HepG2 (cell line): ENCODE measurements around the gene TBC1D16. TPM values are rescaled to one million over a fixed set of nuclear protein-coding genes. Genes with fewer than 3 reads are reported as not detected.

Experiments used
- ATAC-seq: fragments of 200-7000 bp; cut with Tn5 transposase; 3 replicates; pipeline ENCODE4 v1.9.1; 2020; ENCODE audit warnings: mild to moderate bottlenecking, moderate library complexity
- BruUV-seq: library from RNA; stranded (reverse); fragments of 400-500 nt; replicated peaks from 2 replicates; lab custom pipeline; 2021; lab: Mats Ljungman, UMichigan
- CTCF ChIA-PET: fragments of 300-600 bp; formaldehyde crosslinking; extraction: SDS; loops from one replicate; lab custom pipeline; 2021; ENCODE audit warnings: low total read pairs, inconsistent platforms, low intra/inter-chr PET ratio; lab: Yijun Ruan, JAX
- POLR2A ChIA-PET: fragments of 350-600 bp; sonication (Branson Sonifier 250); formaldehyde crosslinking; loops from one replicate; lab custom pipeline; 2020; ENCODE audit warnings: antibody characterized with exemption, inconsistent platforms; lab: Yijun Ruan, JAX
- DNase-seq: peaks from one replicate; pipeline ENCODE4 v3.0.0-alpha.2; 2015; ENCODE audit warnings: low spot score
- FAIRE-seq: peaks from 3 replicates; lab custom pipeline; 2011; peaks lifted over from hg19 to GRCh38; lab: Jason Lieb, UNC
- H2AFZ ChIP-seq: one replicate; pipeline ENCODE4 v1.6.1; 2011; ENCODE audit warnings: low read length, inconsistent platforms
- H3K27ac ChIP-seq: fragments of 300-600 bp; 3 replicates; pipeline ENCODE4 v1.8.0; 2011; ENCODE audit warnings: mixed run types, mild to moderate bottlenecking, mixed read lengths, low read length, inconsistent platforms; ENCODE audit not compliant: insufficient read depth; ENCODE audit errors: extremely low read length
- H3K27me3 ChIP-seq, 2 experiments: fragments of 200-600 bp in 1 of 2; 2 replicates in 1 of 2; 3 replicates in 1 of 2; pipeline versions ENCODE4 v1.6.0 to v1.8.0; 2011; ENCODE audit warnings: low read length in 2 of 2, mild to moderate bottlenecking in 2 of 2, moderate library complexity in 2 of 2, inconsistent platforms in 1 of 2; ENCODE audit not compliant: insufficient read depth in 2 of 2, control insufficient read depth in 1 of 2
- H3K36me3 ChIP-seq, 2 experiments: fragments of 200-600 bp in 1 of 2; replicated peaks in 1 of 2; 2 replicates in 1 of 2; 3 replicates in 1 of 2; pipeline versions ENCODE4 v1.5.1 to v1.8.0; 2011; ENCODE audit warnings: low read length in 2 of 2, inconsistent platforms in 1 of 2; ENCODE audit not compliant: insufficient read depth in 2 of 2, control insufficient read depth in 1 of 2
- H3K4me1 ChIP-seq: 2 replicates; pipeline ENCODE4 v1.5.1; 2012; ENCODE audit warnings: low read length, inconsistent platforms; ENCODE audit not compliant: insufficient read depth
- H3K4me2 ChIP-seq: 2 replicates; pipeline ENCODE4 v1.6.0; 2011; ENCODE audit warnings: low read depth, low read length, inconsistent platforms
- H3K4me3 ChIP-seq, 3 experiments: fragments of 200-600 bp in 1 of 3; sonication (generic), shearing (Covaris generic) in 1 of 3; replicated peaks in 1 of 3; 2 replicates each; pipeline ENCODE4 v1.5.1; 2011 to 2016; ENCODE audit warnings: low read length in 3 of 3, inconsistent platforms in 2 of 3, low read depth in 2 of 3, mild to moderate bottlenecking in 2 of 3, control low read depth in 1 of 3, mixed read lengths in 1 of 3; ENCODE audit not compliant: insufficient read depth in 1 of 3
- H3K79me2 ChIP-seq: one replicate; pipeline ENCODE4 v1.6.1; 2011; ENCODE audit warnings: low read length, inconsistent platforms; ENCODE audit not compliant: insufficient read depth
- H3K9ac ChIP-seq: 2 replicates; pipeline ENCODE4 v1.6.0; 2011; ENCODE audit warnings: mild to moderate bottlenecking, low read depth, low read length, inconsistent platforms; ENCODE audit not compliant: insufficient read depth
- H3K9me3 ChIP-seq: 2 replicates; pipeline ENCODE4 v1.5.1; 2012; ENCODE audit warnings: mild to moderate bottlenecking, low read length
- H4K20me1 ChIP-seq: 2 replicates; pipeline ENCODE4 v1.6.0; 2011; ENCODE audit warnings: inconsistent platforms, mild to moderate bottlenecking, low read length, moderate library complexity; ENCODE audit not compliant: insufficient read depth
- AHDC1 ChIP-seq: sonication (generic); formaldehyde crosslinking; IDR thresholded peaks from 2 replicates; pipeline ENCODE4 v1.5.1; 2020; ENCODE audit warnings: mild to moderate bottlenecking, missing genetic modification reagents, borderline replicate concordance
- FOSL2 ChIP-seq: sonication (generic); formaldehyde crosslinking; IDR thresholded peaks from 2 replicates; pipeline ENCODE4 v1.4.0; 2020; ENCODE audit warnings: missing genetic modification reagents
- FOXO4 ChIP-seq: sonication (generic); formaldehyde crosslinking; conservative IDR thresholded peaks from 2 replicates; pipeline ENCODE4 v1.8.1; 2023; ENCODE audit warnings: missing genetic modification reagents
- GPBP1L1 ChIP-seq: sonication (generic); formaldehyde crosslinking; IDR thresholded peaks from 2 replicates; pipeline ENCODE4 v1.5.0; 2020; ENCODE audit warnings: mild to moderate bottlenecking, missing genetic modification reagents
- MZF1 ChIP-seq: sonication (generic); formaldehyde crosslinking; IDR thresholded peaks from 2 replicates; pipeline ENCODE4 v1.8.1; 2023; ENCODE audit warnings: mild to moderate bottlenecking, missing genetic modification reagents, borderline replicate concordance
- THAP8 ChIP-seq: sonication (generic); formaldehyde crosslinking; IDR thresholded peaks from 2 replicates; pipeline ENCODE4 v1.5.1; 2020; ENCODE audit warnings: missing genetic modification reagents, mild to moderate bottlenecking, borderline replicate concordance
- THYN1 ChIP-seq: sonication (generic); formaldehyde crosslinking; IDR thresholded peaks from 2 replicates; pipeline ENCODE4 v1.8.1; 2023; ENCODE audit warnings: low read depth, mild to moderate bottlenecking, moderate library complexity, missing genetic modification reagents, borderline replicate concordance
- ZBTB37 ChIP-seq: sonication (generic); formaldehyde crosslinking; IDR thresholded peaks from 2 replicates; pipeline ENCODE4 v1.4.0; 2020; ENCODE audit warnings: mild to moderate bottlenecking, missing genetic modification reagents
- ZMYM4 ChIP-seq: sonication (generic); formaldehyde crosslinking; IDR thresholded peaks from 2 replicates; pipeline ENCODE4 v1.8.1; 2023; ENCODE audit warnings: mild to moderate bottlenecking, missing genetic modification reagents
- ZNF335 ChIP-seq: sonication (generic); formaldehyde crosslinking; IDR thresholded peaks from 2 replicates; pipeline ENCODE4 v1.4.0; 2020; ENCODE audit warnings: missing genetic modification reagents
- WGBS: methylation state at CpG from one replicate; pipeline ENCODE4 v1.1.6; 2017; ENCODE audit warnings: low lambda C conversion rate; 5-methylcytosine and 5-hydroxymethylcytosine counted together
- in situ Hi-C: cut with HindIII; loops from 2 replicates; pipeline ENCODE4 v1.10.0; 2017; ENCODE audit warnings: low pct_unique_long_range_greater_than_20kb; ENCODE audit not compliant: extremely low pct_ligation_motif_present
- intact Hi-C: fragments of 100-400 bp; cut with micrococcal nuclease; formaldehyde crosslinking; loops from one replicate; pipeline ENCODE4 v1.10.0; 2022; ENCODE audit not compliant: unreplicated experiment
- polyA plus RNA-seq, 8 experiments: library from polyadenylated mRNA; depleted of rRNA in 3 of 8; stranded (reverse) in 7 of 8; unstranded in 1 of 8; fragments of >200 nt; fragmentation: Illumina TruSeq in 4 of 8; extraction: Trizol in 4 of 8; gene quantifications; 2 replicates each; pipeline versions ENCODE4 v1.2.1 to v1.2.3, GENCODE V29; 2011 to 2016; ENCODE audit warnings: low read depth in 4 of 8, missing spikeins in 1 of 8, mixed read lengths in 1 of 8; ENCODE audit not compliant: insufficient read depth in 1 of 8
- total RNA-seq, 5 experiments: library from RNA; depleted of rRNA; stranded (reverse); fragments of >200 nt; fragmentation: Illumina TruSeq; extraction: Trizol; gene quantifications; 2 replicates each; pipeline ENCODE4 v1.2.3, GENCODE V29; 2016; ENCODE audit warnings: low read depth in 1 of 5

The TBC1D16 gene
- total and polyA plus RNA-seq, 2 of the 13 experiments (the other 11 are each of a cell fraction or from before 2014, with no cell fraction given) = 14.9 to 24.9 TPM

- TF ChIP-seq FOSL2 (CRISPR knock-in tag) (peak; percentile 52; the same call in 1 of the 2 replicates), ZNF335 (CRISPR knock-in tag) (0 out of 2 replicates have a peak, but pooled peaks have one; percentile 35), ZBTB37 (CRISPR knock-in tag) (no peak), FOXO4 (CRISPR knock-in tag) (0 out of 2 replicates have a peak, but pooled peaks have one; percentile 82), MZF1 (0 out of 2 replicates have a peak, but pooled peaks have one; percentile 39), ZMYM4 (peak; percentile 63), GPBP1L1 (no peak)
Measured at GRCh38 chr17:80008383-80008840, 27.3 kb downstream of the TBC1D16 start (continued).

DNA sequence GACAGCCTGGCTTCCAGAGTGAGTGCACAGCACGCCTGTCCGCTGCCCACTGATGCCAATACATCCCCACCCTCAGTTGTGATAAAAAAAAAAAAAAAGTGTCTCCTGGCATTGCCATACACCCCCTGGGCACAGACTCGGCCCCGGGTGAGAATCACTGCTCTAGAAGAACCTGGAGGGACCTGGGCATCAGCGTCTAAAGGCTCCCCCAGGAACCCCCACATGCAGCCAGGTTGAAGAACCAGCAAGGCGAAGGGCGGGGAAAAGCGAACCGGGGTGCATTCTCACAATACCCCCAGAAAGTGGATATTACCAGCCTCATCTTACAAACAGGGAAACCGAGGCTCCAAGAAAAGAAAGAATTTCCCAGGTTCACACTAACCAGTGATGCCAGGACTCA is 27.7 kb downstream of the TBC1D16 start:
- FAIRE-seq (no peak), DNase-seq (no peak)
- CTCF ChIA-PET = interaction anchor here (1.2 to 2.0 kb wide), 5 partner anchors 16 to 117 kb away, joined by 3 to 10 read pairs (median 5); partner anchors contain the start of genes CCDC40 and TBC1D16
- TSS peak; percentile 16 for BruUV-seq
- intact Hi-C loops (no loop called here), in situ Hi-C loops (loop anchor here (5.0 kb wide), 2 partner anchors 74 to 114 kb away; no protein-coding TSS in a partner anchor)
- Histone ChIP-seq H3K9ac (no peak overlapping the region), H2AFZ (no peak overlapping the region), H3K27ac (no peak overlapping the region)
- TF ChIP-seq THAP8 (CRISPR knock-in tag) (0 out of 2 replicates have a peak, but pooled peaks have one; percentile 62), AHDC1 (CRISPR knock-in tag) (no peak), THYN1 (CRISPR knock-in tag) (0 out of 2 replicates have a peak, but pooled peaks have one; percentile 2)
- TF ChIP-seq, all 625 proteins: peak for 2
- no peaks in the 10 kb centered on the region for H3K9me3 ChIP-seq
- no peak overlapping the region for H3K4me2 ChIP-seq
- H3K4me1 ChIP-seq = peaks cover 28% of the 10 kb centered on the region
- H3K4me3 ChIP-seq = no peak overlapping the region
- peaks cover 8 to 21% of the 10 kb centered on the region in 2 experiments for H3K36me3 ChIP-seq
- ATAC-seq = no peak
- H4K20me1 ChIP-seq = no peaks in the 10 kb centered on the region
- 69% methylated on average over 10 of the region's 10 CpGs for WGBS
- POLR2A ChIA-PET = interaction anchor here (0.7 to 8.5 kb wide), 8 partner anchors 9 to 211 kb away, joined by 3 to 111 read pairs (median 5); partner anchors contain the start of genes CBX8 and GAA
- H3K27me3 ChIP-seq = no peaks in the 10 kb centered on the region
- H3K79me2 ChIP-seq = no peaks in the 10 kb centered on the region
